Right lung (tissue), 5 donors: ENCODE measurements around the gene NOS1AP. TPM values are rescaled to one million over a fixed set of nuclear protein-coding genes. Genes with fewer than 3 reads are reported as not detected.

Experiments used
- DNase-seq, 2 donors: peaks; one replicate each; pipeline ENCODE4 v3.0.0-alpha.2; 2013
- polyA plus RNA-seq, 5 donors: library from polyadenylated mRNA; unstranded; fragments of 120-200 nt; gene quantifications; one replicate each; pipeline versions ENCODE4 v1.2.1 to v1.2.3, GENCODE V29; 2013; ENCODE audit warnings: inconsistent platforms in 1 of 5, low replicate concordance in 1 of 5; ENCODE audit not compliant: insufficient read length in 5 of 5, insufficient read depth in 1 of 5

Gene NOS1AP
- polyA plus RNA-seq, 5 donors = 2.0 to 3.2 (median 2.8) TPM

DNA sequence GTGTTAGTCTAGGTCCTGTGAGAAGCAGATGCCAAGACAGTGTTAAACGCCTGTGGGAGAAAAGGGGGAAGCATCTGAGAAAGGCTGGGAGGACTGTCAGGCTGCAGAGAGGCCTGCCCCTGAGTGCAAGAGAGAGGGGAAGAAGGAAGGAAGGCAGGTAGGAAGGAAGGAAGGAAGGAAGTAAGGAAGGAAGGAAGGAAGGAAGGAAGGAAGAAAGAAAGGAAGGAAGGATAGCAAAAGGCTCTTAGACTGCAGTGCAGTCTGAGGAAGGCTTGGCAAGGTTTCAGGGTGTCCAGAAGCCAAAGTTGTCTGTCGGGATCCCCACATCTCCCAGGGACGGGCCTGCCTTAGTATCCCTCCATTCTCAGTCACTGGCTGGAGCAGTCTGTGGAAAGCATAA, 224.5 kb downstream of the NOS1AP start:
- DNase-seq = no peak

DNA sequence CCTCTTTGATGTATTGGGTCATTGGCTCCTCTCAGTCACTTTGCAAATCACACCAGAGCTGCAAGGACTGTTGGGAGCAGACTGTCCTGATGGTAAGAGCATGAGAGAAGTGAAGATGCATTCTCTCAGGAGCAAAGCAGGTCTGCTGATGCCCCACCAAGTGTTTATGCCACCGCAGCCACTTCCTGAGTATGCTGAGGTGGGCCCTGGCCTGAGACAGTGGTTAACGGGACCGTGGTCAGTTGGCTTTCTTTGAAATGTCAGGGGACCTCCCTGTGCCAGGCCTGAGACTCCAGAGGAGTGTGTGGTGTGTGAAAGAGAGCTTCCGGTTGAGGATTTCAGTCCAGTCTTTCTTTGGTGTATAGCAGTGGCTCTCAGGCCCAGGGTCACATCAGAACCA, 227.7 kb downstream of the NOS1AP start:
- DNase-seq = no peak

GRCh38 chr1:162298266-162298665, 228.8 kb downstream of the NOS1AP start:
- no peak for DNase-seq

- DNase-seq = no peak
Observed at GRCh38 chr1:162299018-162299417, 229.5 kb downstream of the NOS1AP start.

- DNase-seq = no peak
Observed at GRCh38 chr1:162300057-162300917, 230.8 kb downstream of the NOS1AP start.

DNA sequence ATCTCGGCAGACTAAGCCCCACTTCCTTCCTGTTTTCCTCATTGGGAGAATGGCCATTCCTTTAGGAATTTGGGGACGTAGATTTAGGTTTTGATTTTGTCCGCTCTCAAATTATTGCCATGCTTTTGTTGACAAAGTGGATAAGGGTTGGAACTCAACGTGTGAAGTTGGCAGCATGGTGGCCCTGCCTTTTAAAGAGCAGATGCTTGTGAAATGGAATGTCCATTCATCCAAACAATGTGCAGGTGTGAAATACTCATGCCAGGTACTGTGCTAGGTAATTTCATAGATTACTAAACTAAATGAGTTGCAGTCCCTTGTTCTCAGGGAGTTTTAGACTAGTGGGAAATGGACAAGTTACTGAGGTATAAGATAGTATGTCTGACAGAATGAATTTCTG, 232.2 kb downstream of the NOS1AP start:
- DNase-seq = no peak

GRCh38 chr1:162302306-162303003, 233.0 kb downstream of the NOS1AP start:
- DNase-seq = no peak

DNA sequence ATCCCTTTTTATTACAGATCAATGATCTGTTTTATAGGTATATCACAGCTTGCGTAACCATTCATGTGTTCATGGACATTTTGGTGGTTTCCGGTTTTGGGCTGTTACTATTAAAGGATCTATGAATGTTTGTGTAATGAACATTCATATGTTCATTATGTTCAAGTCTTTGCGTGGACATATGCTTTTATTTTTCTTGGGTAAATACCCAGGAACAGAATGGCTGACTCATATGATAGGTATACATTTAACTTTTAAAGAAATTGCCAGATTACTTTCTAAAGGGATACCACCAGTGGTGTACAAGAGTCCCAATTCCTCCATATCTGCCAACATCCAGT, 233.5 kb downstream of the NOS1AP start:
- DNase-seq = no peak

DNA sequence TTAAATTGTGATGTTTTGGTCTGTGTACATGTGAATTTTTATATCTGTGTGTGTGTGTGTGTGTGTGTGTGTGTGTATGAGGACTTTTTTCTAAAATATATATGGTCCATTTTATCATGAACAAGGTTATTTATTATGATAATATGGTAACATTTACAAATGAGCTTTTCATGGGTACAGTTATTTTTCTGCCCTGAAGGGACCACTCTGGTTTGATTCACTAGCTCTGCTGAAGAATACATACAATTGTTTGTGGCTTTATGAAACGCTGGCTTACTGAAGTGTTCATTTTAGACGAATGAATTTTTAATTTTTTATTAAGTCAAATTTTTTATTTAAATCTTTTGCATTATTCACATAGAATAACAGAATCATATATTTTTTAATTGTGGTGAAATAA, 235.2 kb downstream of the NOS1AP start:
- DNase-seq = no peak

GRCh38 chr1:162305969-162306368, 236.5 kb downstream of the NOS1AP start:
- DNase-seq = no peak

DNA sequence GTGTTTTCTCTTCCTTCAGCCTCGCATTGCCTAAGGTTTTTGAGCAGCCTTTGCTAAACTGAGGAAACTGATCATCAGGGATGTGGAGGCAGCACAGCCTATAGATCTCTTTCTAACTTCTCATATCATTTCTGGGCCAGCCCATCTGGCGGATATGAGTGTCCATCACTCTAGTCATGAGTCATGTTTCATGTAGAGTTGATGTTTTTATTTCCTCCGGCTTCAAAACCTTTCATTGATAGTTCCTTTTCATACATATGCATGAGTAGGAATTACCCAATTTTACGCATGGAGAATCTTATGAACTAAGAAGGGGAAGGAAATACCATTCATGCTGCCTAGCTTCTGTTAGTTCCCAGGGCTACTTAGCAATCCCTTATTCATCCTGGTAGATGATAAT, 240.8 kb downstream of the NOS1AP start:
- DNase-seq = no peak

DNA sequence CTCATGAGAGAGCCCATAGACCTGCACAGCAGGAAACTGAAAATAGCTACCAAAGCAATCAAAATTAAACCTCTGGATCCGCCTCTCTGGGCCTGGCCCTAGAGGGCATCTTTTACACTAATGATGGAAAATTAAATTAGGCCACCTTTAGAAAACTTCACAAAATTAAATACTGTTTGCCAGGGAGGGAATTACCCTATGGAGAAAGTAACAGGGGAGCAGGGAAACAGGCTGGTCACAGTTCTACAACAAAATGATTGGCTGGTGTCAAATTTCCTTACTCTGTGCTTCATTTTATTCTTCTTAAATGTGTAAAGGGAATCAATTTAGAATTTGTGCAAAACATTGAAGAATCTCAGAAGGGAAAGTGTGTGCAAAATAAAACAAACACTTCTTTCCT, 244.7 kb downstream of the NOS1AP start:
- DNase-seq = no peak

GRCh38 chr1:162315673-162316072, 246.2 kb downstream of the NOS1AP start:
- DNase-seq = no peak

DNA sequence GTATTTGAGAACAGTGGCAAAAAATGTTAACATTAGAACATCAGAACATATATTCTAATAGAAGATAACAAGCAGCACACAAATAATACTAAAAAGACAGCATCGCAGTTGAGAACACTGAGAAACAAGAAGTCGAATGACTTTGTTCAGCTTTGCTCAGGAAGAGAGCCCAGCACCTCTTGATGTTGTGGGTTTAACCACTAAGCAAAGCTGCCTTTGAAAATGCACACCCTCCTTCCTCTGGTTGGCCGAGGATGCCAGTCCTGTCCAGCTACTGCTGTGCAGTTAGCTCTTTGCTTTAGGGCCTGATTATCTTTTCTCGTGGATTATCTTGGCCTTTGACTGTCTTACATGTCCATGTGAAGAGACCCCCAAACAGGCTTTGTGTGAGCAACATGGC, 246.7 kb downstream of the NOS1AP start:
- no peak for DNase-seq

DNA sequence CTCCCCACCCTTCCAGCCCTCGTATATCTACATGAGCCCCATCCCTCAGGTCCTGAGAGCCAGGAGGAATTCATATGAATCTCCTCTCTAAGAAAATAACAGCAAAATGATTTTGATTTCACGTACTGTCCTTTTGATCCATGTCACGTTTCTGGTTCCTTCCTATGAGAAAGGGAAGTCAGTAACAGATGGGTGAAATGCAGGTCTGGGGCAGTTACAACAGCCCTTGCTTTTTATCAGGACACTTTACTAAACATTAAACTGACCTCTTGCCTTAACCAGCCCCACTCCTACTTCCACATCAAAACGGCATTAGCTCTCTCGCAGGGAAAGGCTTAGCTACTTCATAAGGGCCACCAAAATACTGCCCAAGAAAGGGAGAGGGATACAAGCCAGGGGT, 248.1 kb downstream of the NOS1AP start:
- DNase-seq = no peak

DNA sequence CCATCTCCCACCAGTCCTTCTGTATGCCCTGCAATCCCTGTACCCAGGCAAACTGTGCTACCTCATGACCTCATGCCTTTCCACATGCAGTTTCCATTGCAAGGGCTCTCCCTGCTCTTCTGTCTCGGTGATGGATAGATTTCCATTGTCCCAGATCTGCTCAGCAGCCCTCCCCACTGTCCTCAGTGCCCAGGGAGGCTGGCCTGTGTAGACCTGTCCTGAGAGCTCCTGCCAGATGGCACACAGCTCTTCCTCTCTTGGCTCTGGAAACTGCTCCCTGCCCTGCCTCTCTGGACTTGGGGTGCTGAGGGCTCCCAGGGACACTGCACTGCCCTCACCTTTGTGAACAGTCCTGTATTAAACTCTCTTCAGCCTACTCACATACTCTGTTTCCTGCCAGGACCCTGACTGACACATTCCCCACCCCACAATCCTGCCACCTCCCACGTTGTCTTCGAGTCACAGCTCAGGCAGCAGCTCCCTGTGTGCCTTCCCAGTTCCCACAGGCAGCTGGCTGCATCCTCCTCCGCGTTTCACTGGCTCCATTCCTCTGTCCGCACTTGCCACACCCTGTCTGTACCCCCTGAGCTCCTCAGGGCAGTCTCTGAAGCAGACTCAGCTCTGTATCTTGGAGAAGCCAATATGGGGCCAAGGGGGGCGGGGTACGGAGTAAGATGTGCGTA, 250.1 kb downstream of the NOS1AP start:
- DNase-seq = no peak

GRCh38 chr1:162321809-162322422, 252.4 kb downstream of the NOS1AP start:
- DNase-seq = no peak

- DNase-seq = no peak
Observed at GRCh38 chr1:162323023-162323422, 253.5 kb downstream of the NOS1AP start.

GRCh38 chr1:162324396-162324795, 254.9 kb downstream of the NOS1AP start:
- DNase-seq = no peak

DNA sequence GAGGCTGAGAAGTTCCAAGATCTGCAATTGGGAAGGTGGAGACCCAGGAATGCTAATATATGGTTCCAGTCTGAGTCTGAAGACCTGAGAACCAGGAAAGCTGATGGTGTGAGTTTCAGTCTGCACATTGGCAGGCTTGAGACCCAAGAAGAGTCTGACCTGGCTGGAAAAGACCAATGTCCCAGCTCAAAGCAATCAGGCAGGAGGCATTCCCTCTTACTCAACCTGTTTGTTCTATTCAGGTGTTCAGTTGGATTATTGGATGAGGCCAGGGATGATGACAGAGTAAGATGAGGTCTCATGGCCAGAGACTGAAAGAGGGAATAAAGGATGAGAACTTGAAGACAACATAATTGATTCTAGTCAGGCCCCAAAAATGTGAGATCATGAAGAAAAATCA, 257.1 kb downstream of the NOS1AP start:
- no peak for DNase-seq

GRCh38 chr1:162327144-162327787, 257.8 kb downstream of the NOS1AP start:
- no peak for DNase-seq

- DNase-seq = no peak
Observed at GRCh38 chr1:162327788-162328165, 258.3 kb downstream of the NOS1AP start.
